Measurements from ENCODE around the gene SPG21. TPM values are rescaled to one million over a fixed set of nuclear protein-coding genes. Genes with fewer than 3 reads are reported as not detected.

Gene SPG21
- total RNA-seq, 1 donor, result 130 TPM

GRCh38 chr15:64930778-64931371 lies 58.8 kb downstream of the SPG21 start:
- DNase-seq (ENCODE audit: low read depth), result peak; percentile 64
- no peak for TF ChIP-seq CTCF (IDR thresholded peaks at IDR 0.05; ENCODE audit: insufficient read depth, low read depth, low read length)

GRCh38 chr15:64930019-64930652 lies 59.6 kb downstream of the SPG21 start:
- no peak for DNase-seq (ENCODE audit: low read depth)
- no peak for TF ChIP-seq CTCF (IDR thresholded peaks at IDR 0.05; ENCODE audit: insufficient read depth, low read depth, low read length)
- H3K4me3 ChIP-seq (ENCODE audit: low read depth, low read length), result no peak overlapping the region

More at GRCh38 chr15:64930778-64931371, 58.8 kb downstream of the SPG21 start:
- H3K4me3 ChIP-seq (ENCODE audit: low read depth, low read length), result no peak overlapping the region

- no peak for TF ChIP-seq CTCF (IDR thresholded peaks at IDR 0.05; ENCODE audit: insufficient read depth, low read depth, low read length)
- no peak for DNase-seq (ENCODE audit: low read depth)
- H3K4me3 ChIP-seq (ENCODE audit: low read depth, low read length), result no peak overlapping the region
Measured at GRCh38 chr15:64928626-64929220, 61.0 kb downstream of the SPG21 start.

GRCh38 chr15:64926661-64927060 lies 63.1 kb downstream of the SPG21 start:
- TF ChIP-seq CTCF (IDR thresholded peaks at IDR 0.05; ENCODE audit: insufficient read depth, low read depth, low read length), result no peak
- H3K4me3 ChIP-seq (ENCODE audit: low read depth, low read length), result no peak overlapping the region
- DNase-seq (ENCODE audit: low read depth), result no peak

- H3K4me3 ChIP-seq (ENCODE audit: low read depth, low read length), result no peak overlapping the region
- no peak for TF ChIP-seq CTCF (IDR thresholded peaks at IDR 0.05; ENCODE audit: insufficient read depth, low read depth, low read length)
- DNase-seq (ENCODE audit: low read depth), result no peak
Measured at GRCh38 chr15:64925335-64926330, 64.1 kb downstream of the SPG21 start.

- DNase-seq (ENCODE audit: low read depth), result no peak
- H3K4me3 ChIP-seq (ENCODE audit: low read depth, low read length), result no peak overlapping the region
- TF ChIP-seq CTCF (IDR thresholded peaks at IDR 0.05; ENCODE audit: insufficient read depth, low read depth, low read length), result no peak
Measured at GRCh38 chr15:64923546-64923945, 66.2 kb downstream of the SPG21 start.

Measured in fibroblast of villous mesenchyme (primary cell).